Endothelial cell of umbilical vein (primary cell): Measurements from ENCODE around the gene CDC42SE2. TPM values are rescaled to one million over a fixed set of nuclear protein-coding genes. Genes with fewer than 3 reads are reported as not detected.

Experiments
- BruUV-seq: library from RNA; stranded (reverse); fragments of 400-500 nt; replicated peaks from 2 replicates; lab custom pipeline; 2021; lab: Mats Ljungman, UMichigan
- CTCF ChIA-PET: fragments of 300-600, 350-600 bp; sonication (Branson Sonifier 250); formaldehyde crosslinking; loops from one replicate; lab custom pipeline; 2021; ENCODE audit warnings: antibody characterized with exemption, inconsistent platforms; lab: Charles Lee
- POLR2A ChIA-PET: fragments of 300-600, 350-600 bp; sonication (Branson Sonifier 250); formaldehyde crosslinking; loops from one replicate; lab custom pipeline; 2021; ENCODE audit warnings: antibody characterized with exemption, inconsistent platforms; lab: Charles Lee
- DNase-seq: peaks from one replicate; pipeline ENCODE4 v3.0.0-alpha.2; 2011; ENCODE audit warnings: low read depth, low spot score
- FAIRE-seq: peaks from 2 replicates; lab custom pipeline; 2011; peaks lifted over from hg19 to GRCh38; lab: Jason Lieb, UNC
- H2AFZ ChIP-seq: 2 replicates; pipeline ENCODE4 v1.6.0; 2012; ENCODE audit warnings: low read depth, low read length, control low read depth, inconsistent platforms
- H3K27ac ChIP-seq: 2 replicates; pipeline ENCODE4 v1.5.1; 2011; ENCODE audit warnings: low read depth, mild to moderate bottlenecking, control low read depth, low read length, moderate library complexity; ENCODE audit not compliant: insufficient read depth
- H3K27me3 ChIP-seq, 2 experiments: 2 replicates each; pipeline versions ENCODE4 v1.6.0 to v1.6.1; 2011; ENCODE audit warnings: low read length in 2 of 2, mixed read lengths in 1 of 2; ENCODE audit not compliant: control insufficient read depth in 2 of 2, insufficient read depth in 2 of 2
- H3K36me3 ChIP-seq, 2 experiments: 2 replicates in 1 of 2; 3 replicates in 1 of 2; pipeline ENCODE4 v1.5.1; 2011; ENCODE audit warnings: low read length in 2 of 2, mild to moderate bottlenecking in 1 of 2, moderate library complexity in 1 of 2; ENCODE audit not compliant: control insufficient read depth in 2 of 2, insufficient read depth in 2 of 2; ENCODE audit errors: extremely low read depth in 1 of 2
- H3K4me1 ChIP-seq: 3 replicates; pipeline ENCODE4 v1.5.1; 2011; ENCODE audit warnings: mild to moderate bottlenecking, low read length; ENCODE audit not compliant: control insufficient read depth, insufficient read depth; ENCODE audit errors: extremely low read depth
- H3K4me2 ChIP-seq: 2 replicates; pipeline ENCODE4 v1.6.1; 2011; ENCODE audit warnings: low read length, control low read depth, mixed read lengths; ENCODE audit not compliant: insufficient read depth
- H3K4me3 ChIP-seq, 3 experiments: fragments of 200-600 bp in 1 of 3; sonication (generic), shearing (Covaris generic) in 1 of 3; replicated peaks in 1 of 3; 2 replicates each; pipeline ENCODE4 v1.5.1; 2011 to 2016; ENCODE audit warnings: control low read depth in 3 of 3, low read length in 3 of 3, mild to moderate bottlenecking in 2 of 3, inconsistent platforms in 1 of 3, low read depth in 1 of 3, moderate library complexity in 1 of 3; ENCODE audit not compliant: insufficient read depth in 1 of 3
- H3K79me2 ChIP-seq: 2 replicates; pipeline ENCODE4 v1.6.0; 2012; ENCODE audit warnings: low read length, inconsistent platforms; ENCODE audit not compliant: control insufficient read depth, insufficient read depth
- H3K9ac ChIP-seq: replicated peaks from 2 replicates; pipeline ENCODE3; 2011; ENCODE audit warnings: low read length, control low read depth; ENCODE audit not compliant: insufficient read depth; ENCODE audit errors: extremely low read depth
- H3K9me1 ChIP-seq: replicated peaks from 3 replicates; pipeline ENCODE4 v1.6.0; 2011; ENCODE audit warnings: mild to moderate bottlenecking, low read length; ENCODE audit not compliant: control insufficient read depth, insufficient read depth; ENCODE audit errors: extremely low read depth
- H3K9me3 ChIP-seq: replicated peaks from 2 replicates; pipeline ENCODE4 v1.5.1; 2012; ENCODE audit warnings: low read length, inconsistent platforms; ENCODE audit not compliant: control insufficient read depth, insufficient read depth
- H4K20me1 ChIP-seq: replicated peaks from 2 replicates; pipeline ENCODE3; 2011; ENCODE audit warnings: mild to moderate bottlenecking, low read length; ENCODE audit not compliant: control insufficient read depth, insufficient read depth; ENCODE audit errors: extremely low read depth
- CTCF ChIP-seq, 2 donors: IDR thresholded peaks; 1 replicate in 1 of 2; 2 replicates in 1 of 2; pipeline ENCODE4 v1.5.1; 2011; ENCODE audit warnings: low read length in 2 of 2, mild to moderate bottlenecking in 2 of 2, moderate library complexity in 2 of 2, control low read depth in 1 of 2, inconsistent platforms in 1 of 2, low read depth in 1 of 2; ENCODE audit not compliant: insufficient read depth in 1 of 2; ENCODE audit errors: extremely low read depth in 1 of 2
- EZH2 ChIP-seq: IDR thresholded peaks from 2 replicates; pipeline ENCODE4 v1.6.1; 2012; ENCODE audit warnings: borderline replicate concordance, low read depth, mild to moderate bottlenecking, moderate library complexity, low read length, inconsistent platforms; ENCODE audit not compliant: severe bottlenecking
- FOS ChIP-seq: IDR thresholded peaks from 2 replicates; pipeline ENCODE4 v1.6.1; 2011; ENCODE audit warnings: mild to moderate bottlenecking, low read length, moderate library complexity, borderline replicate concordance; ENCODE audit not compliant: insufficient read depth
- GATA2 ChIP-seq: IDR thresholded peaks from 2 replicates; pipeline ENCODE4 v1.7.0; 2011; ENCODE audit warnings: low read depth, mild to moderate bottlenecking, moderate library complexity, mixed read lengths, low read length; ENCODE audit not compliant: insufficient read length, insufficient read depth
- JUN ChIP-seq: IDR thresholded peaks from 2 replicates; pipeline ENCODE4 v1.6.1; 2011; ENCODE audit warnings: borderline replicate concordance, low read depth; ENCODE audit not compliant: insufficient read length, insufficient read depth
- MYC ChIP-seq: IDR thresholded peaks from one replicate; pipeline ENCODE4 v1.6.1; 2011; ENCODE audit warnings: mild to moderate bottlenecking, low read depth, low read length
- POLR2A ChIP-seq: IDR thresholded peaks from 2 replicates; pipeline ENCODE4 v1.6.1; 2012; ENCODE audit warnings: low read depth, mild to moderate bottlenecking, control low read depth, low read length
- POLR2AphosphoS5 ChIP-seq: IDR thresholded peaks from 2 replicates; pipeline ENCODE4 v1.6.1; 2012; ENCODE audit warnings: low read depth, mild to moderate bottlenecking, control low read depth, low read length, moderate library complexity; ENCODE audit not compliant: insufficient read depth
- dilution Hi-C: fragments of 300-500 bp; cut with MboI; formaldehyde crosslinking; loops from one replicate; pipeline ENCODE4 v1.15.0; 2019; ENCODE audit warnings: low sequenced_read_pairs; ENCODE audit not compliant: extremely low pct_ligation_motif_present
- intact Hi-C: fragments of 100-400 bp; cut with micrococcal nuclease; formaldehyde crosslinking; loops from one replicate; pipeline ENCODE4 v1.10.0; 2022
- polyA plus RNA-seq, 4 experiments: library from polyadenylated mRNA; depleted of rRNA in 3 of 4; stranded (reverse) in 3 of 4; unstranded in 1 of 4; fragments of >200 nt; gene quantifications; 2 replicates each; pipeline versions ENCODE4 v1.2.1 to v1.2.3, GENCODE V29; 2011 to 2012; ENCODE audit warnings: missing spikeins in 1 of 4
- total RNA-seq: library from RNA; stranded (reverse); gene quantifications from 2 replicates; pipeline ENCODE4 v1.2.3, GENCODE V29; 2021
- TF ChIP-seq, protein P1 (sequence below): IDR thresholded peaks from 2 replicates; pipeline ENCODE4 v1.6.1; 2011; ENCODE audit not compliant: insufficient read depth, insufficient read length

The CDC42SE2 gene
- total and polyA plus RNA-seq, 2 donors (not counting 3 experiments of a cell fraction or from before 2014, with no cell fraction given), result 14.7 to 21.9 TPM

- intact Hi-C loops, result no loop called here
- Histone ChIP-seq H4K20me1 (no peaks in the 10 kb centered on the region), H2AFZ (no peak overlapping the region), H3K4me3 (no peak overlapping the region), H3K4me2 (no peak overlapping the region), H3K9me3 (no peaks in the 10 kb centered on the region), H3K79me2 (peaks cover 66% of the 10 kb centered on the region), H3K27ac (no peak overlapping the region), H3K9ac (no peak overlapping the region), H3K9me1 (no peaks in the 10 kb centered on the region), H3K4me1 (no peaks in the 10 kb centered on the region), H3K36me3 (no peaks in the 10 kb centered on the region), H3K27me3 (no peaks in the 10 kb centered on the region)
- ChIA-PET CTCF (no interaction called here), POLR2A (no interaction called here)
- FAIRE-seq (no peak), DNase-seq (no peak)
- TF ChIP-seq GATA2 (no peak), POLR2AphosphoS5 (no peak), CTCF (IDR thresholded peaks at IDR 0.05; ENCODE audit: extremely low read depth in 1 of 2, insufficient read depth in 1 of 2, low read depth in 1 of 2, low read length in 2 of 2) (no peak), POLR2A (no peak), FOS (no peak), MYC (no peak), JUN (no peak), EZH2 (no peak)
- TF ChIP-seq, protein P1, sequence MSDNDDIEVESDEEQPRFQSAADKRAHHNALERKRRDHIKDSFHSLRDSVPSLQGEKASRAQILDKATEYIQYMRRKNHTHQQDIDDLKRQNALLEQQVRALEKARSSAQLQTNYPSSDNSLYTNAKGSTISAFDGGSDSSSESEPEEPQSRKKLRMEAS, result no peak
- no TSS peak for BruUV-seq
- dilution Hi-C loops, result no loop called here
These were observed 18.4 kb downstream of the CDC42SE2 start for GRCh38 chr5:131282235-131282634.
